Suprapubic skin (tissue), 3 donors: ENCODE results near the gene SERPINA1.

ENCODE experiments used
- CTCF ChIP-seq, 2 donors: fragments of 200-600 bp in 1 of 2; fragments of 450-650 bp in 1 of 2; sonication (generic) in 1 of 2; IDR thresholded peaks; one replicate each; pipeline ENCODE4 v1.5.1; 2016 to 2019; ENCODE audit warnings: antibody characterized with exemption in 2 of 2, mild to moderate bottlenecking in 1 of 2, moderate library complexity in 1 of 2
- EP300 ChIP-seq: sonication (generic); formaldehyde crosslinking; IDR thresholded peaks from one replicate; pipeline ENCODE4 v1.6.1; 2017; ENCODE audit warnings: antibody characterized with exemption

DNA sequence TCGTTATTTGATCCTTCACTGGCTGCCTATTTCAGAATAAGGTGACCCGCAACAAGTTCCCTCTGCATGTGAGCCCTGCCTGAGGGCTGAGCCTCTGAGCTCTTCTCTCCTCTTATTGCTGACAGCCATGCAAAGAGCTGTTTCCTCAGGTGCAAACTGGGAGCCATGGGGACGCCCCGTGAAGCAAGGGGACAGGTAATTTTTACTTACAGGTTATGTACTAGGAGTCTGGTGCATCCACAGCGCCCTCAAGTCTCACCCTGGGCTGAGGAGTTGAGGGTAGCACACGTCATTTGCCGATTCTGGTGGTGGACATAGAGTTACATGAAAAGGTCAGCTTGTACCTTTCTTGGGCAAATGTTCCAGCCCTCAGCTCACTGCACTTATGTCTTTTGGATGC, 39.1 kb downstream of the SERPINA1 start:
- TF ChIP-seq CTCF (IDR thresholded peaks at IDR 0.05) (no peak), EP300 (no peak)
